Suppressor macrophage (primary cell): ENCODE measurements around the gene CYP26B1.

Experiments used
- DNase-seq, 4 experiments: peaks; one replicate each; pipeline ENCODE4 v3.0.0-alpha.2; 2020 to 2022

CYP26B1 gene

DNA sequence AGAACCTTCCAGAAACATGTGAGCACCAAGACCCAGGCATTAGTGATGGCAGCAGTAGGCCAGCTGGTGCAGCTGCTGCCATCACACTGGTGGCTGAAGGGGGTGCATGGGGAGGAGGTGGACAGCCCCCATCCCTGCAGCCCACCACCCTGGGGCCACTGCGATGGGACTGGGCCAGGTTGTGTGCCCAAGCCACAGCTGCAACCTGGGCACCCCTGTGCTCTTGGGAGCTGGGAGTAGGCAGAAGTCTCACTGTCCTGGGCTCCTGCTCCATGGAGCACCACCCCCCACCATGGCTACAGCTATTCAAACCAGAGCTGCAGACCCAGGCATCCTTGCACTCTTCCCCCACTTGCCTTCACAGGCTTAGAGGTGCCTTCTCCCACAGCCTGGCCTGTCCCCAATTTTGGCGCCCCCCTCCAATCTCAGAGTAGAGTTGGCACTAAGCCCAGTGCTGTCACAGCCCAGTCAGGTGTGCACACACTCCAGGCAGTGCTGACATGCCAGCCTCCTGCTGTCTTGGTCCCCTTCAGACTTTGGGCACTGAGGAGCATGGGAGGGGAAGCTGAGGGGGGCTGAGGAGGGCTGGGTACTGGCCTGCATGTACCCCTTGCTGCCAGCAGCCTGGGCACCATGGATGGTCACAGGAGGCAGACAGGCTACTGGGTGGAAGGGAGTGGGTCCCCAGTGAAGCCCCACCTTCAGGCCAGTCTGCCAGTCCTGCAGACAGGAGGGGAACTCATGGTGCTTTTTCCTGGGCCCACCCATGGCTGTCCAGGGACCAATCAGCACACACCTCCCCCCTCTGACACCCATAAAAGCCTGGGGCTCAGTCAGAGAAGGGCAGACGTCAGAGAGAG lies 67.1 kb downstream of the CYP26B1 start:
- no peak for DNase-seq
